ENCODE results near the gene CPEB1.

DNA sequence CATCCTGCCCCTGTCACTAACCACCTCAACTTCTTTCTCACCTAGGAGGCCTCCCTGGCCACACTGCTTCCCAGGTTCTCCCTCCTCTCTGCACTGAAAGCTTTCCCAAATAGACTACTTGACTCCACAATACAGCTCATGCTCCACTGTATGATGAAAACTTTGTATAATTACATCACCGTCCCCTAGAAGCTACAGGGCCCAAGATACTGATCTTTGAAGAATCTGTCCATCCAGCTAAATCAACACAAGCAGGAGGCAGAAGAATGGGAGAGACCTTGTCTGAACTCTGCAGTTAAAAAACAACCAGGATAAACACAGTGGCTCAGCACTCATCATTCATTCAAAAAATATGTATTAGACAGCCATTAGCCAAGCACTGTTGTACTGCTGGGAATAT lies 80.5 kb downstream of the CPEB1 start:
- no peak for TF ChIP-seq POLR2AphosphoS5 (IDR thresholded peaks at IDR 0.05; ENCODE audit: low read depth)
- no peak for TF ChIP-seq ZNF114 (CRISPR knock-in tag; IDR thresholded peaks at IDR 0.05)
- no peak for TF ChIP-seq CTCF (conservative IDR thresholded peaks at IDR 0.05; ENCODE audit: low read depth in 2 of 2)
- TF ChIP-seq CREB1 (CRISPR knock-in tag; IDR thresholded peaks at IDR 0.05; ENCODE audit: low read depth), result no peak
- no peak for TF ChIP-seq EZH2phosphoT487 (IDR thresholded peaks at IDR 0.05; ENCODE audit: unreplicated experiment)
- TF ChIP-seq NANOG (IDR thresholded peaks at IDR 0.05; ENCODE audit: borderline replicate concordance), result no peak
- no peak for TF ChIP-seq ZNF331 (CRISPR knock-in tag; IDR thresholded peaks at IDR 0.05; ENCODE audit: low read depth)
- no peak for TF ChIP-seq JUNB (IDR thresholded peaks at IDR 0.05; ENCODE audit: unreplicated experiment)
- no peak for TF ChIP-seq EZH2 (IDR thresholded peaks at IDR 0.05; ENCODE audit: low read depth, unreplicated experiment)
- no peak for TF ChIP-seq REST (IDR thresholded peaks at IDR 0.05; ENCODE audit: unreplicated experiment)
